Right cardiac atrium (tissue), 5 donors: Measurements from ENCODE around the gene FMN1. TPM values are rescaled to one million over a fixed set of nuclear protein-coding genes. Genes with fewer than 3 reads are reported as not detected.

ENCODE experiments used
- ATAC-seq, 2 donors: fragments of 200-7000 bp; cut with Tn5 transposase; one replicate each; pipeline versions ENCODE4 v1.8.0 to v1.9.1; 2020; ENCODE audit warnings: moderate library complexity in 2 of 2, mild to moderate bottlenecking in 1 of 2
- DNase-seq, 3 donors: peaks; one replicate each; pipeline ENCODE4 v3.0.0-alpha.2; 2020
- H3K27ac ChIP-seq: one replicate; pipeline ENCODE4 v1.5.1; 2013; ENCODE audit warnings: mild to moderate bottlenecking, low read length, control low read depth, moderate library complexity
- H3K27me3 ChIP-seq: one replicate; pipeline ENCODE4 v1.6.1; 2013; ENCODE audit not compliant: control insufficient read depth, insufficient read depth
- H3K4me1 ChIP-seq: one replicate; pipeline ENCODE4 v1.6.1; 2013; ENCODE audit warnings: low read length; ENCODE audit not compliant: control insufficient read depth, insufficient read depth
- H3K4me3 ChIP-seq: one replicate; pipeline ENCODE4 v1.5.1; 2013; ENCODE audit warnings: low read length, control low read depth
- H3K9me3 ChIP-seq: one replicate; pipeline ENCODE4 v1.6.1; 2013; ENCODE audit warnings: low read length; ENCODE audit not compliant: control insufficient read depth
- WGBS: extraction: QIAGEN DNeasy Blood & Tissue Kit; methylation state at CpG from one replicate; pipeline ENCODE4 v1.1.7; 2013; 5-methylcytosine and 5-hydroxymethylcytosine counted together
- intact Hi-C, 4 donors: fragments of 100-400 bp; cut with DNase I; formaldehyde crosslinking; loops; one replicate each; pipeline versions ENCODE4 v1.11.0 to v1.14.0; 2022 to 2023
- polyA plus RNA-seq: library from polyadenylated mRNA; stranded (reverse); fragments of 200-250 nt; gene quantifications from one replicate; pipeline ENCODE4 v1.2.3, GENCODE V29; 2013
- total RNA-seq, 4 donors: library from RNA; stranded (reverse); fragmentation: NEBNext Ultra II Directional; extraction: Animal tissue kit (Norgen Biotek cat#: 25700); gene quantifications; one replicate each; pipeline ENCODE4 v1.2.1, GENCODE V29; 2021
- donor health status: healthy with polysubstance abuse.
- donor health status: DM: no; HTN: yes; CAD: no.
- donor health status: DM: no; HTN: no; CAD: no.
- donor health status: DM: no; HTN: yes; CAD: no; lungs with severe emphysema.
- donor health status: DM: yes; HTN: yes; CAD: no.

FMN1 gene
- total and polyA plus RNA-seq, 5 donors, result 0.63 to 8.5 (median 3.5) TPM

- Histone ChIP-seq H3K4me1 (no peaks in the 10 kb centered on the region), H3K9me3 (no peaks in the 10 kb centered on the region), H3K4me3 (no peak overlapping the region), H3K27ac (no peak overlapping the region), H3K27me3 (no peaks in the 10 kb centered on the region)
- no peak for DNase-seq
- no peak for ATAC-seq
- WGBS, result 72% methylated on average over 6 of the region's 6 CpGs
- intact Hi-C loops, result loop anchor here in 2 of 4 donors (5.0 to 10.0 kb wide), 2 partner anchors 111 to 181 kb away; no protein-coding TSS in a partner anchor
These were observed 351.2 kb downstream of the FMN1 start for GRCh38 chr15:32843219-32843815.

DNA sequence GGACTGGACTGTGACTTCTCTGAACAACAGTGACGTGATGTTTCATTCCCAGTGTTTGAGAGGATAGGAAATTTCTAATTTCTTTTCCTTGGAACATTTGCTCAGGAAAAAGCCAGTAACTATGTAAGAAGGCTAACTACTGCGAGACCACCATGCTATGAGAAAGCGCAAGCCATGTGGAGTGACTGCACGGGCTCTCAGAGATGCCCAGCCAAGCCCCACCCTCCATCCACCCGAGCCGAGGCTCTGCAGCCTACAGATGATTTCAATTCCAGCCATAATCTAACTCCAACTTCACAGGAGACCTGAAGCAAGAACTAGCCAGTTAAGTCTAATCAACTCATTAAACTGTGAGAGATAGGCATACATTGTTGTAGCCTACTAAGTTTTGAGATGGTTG lies 352.4 kb downstream of the FMN1 start:
- intact Hi-C loops, result loop anchor here in 2 of 4 donors (5.0 to 10.0 kb wide), 2 partner anchors 113 to 180 kb away; no protein-coding TSS in a partner anchor
- Histone ChIP-seq H3K4me3 (no peak overlapping the region), H3K4me1 (no peaks in the 10 kb centered on the region), H3K9me3 (no peaks in the 10 kb centered on the region), H3K27me3 (no peaks in the 10 kb centered on the region), H3K27ac (no peak overlapping the region)
- ATAC-seq (no peak), DNase-seq (no peak)
- WGBS, result 64% methylated on average over 6 of the region's 6 CpGs

DNA sequence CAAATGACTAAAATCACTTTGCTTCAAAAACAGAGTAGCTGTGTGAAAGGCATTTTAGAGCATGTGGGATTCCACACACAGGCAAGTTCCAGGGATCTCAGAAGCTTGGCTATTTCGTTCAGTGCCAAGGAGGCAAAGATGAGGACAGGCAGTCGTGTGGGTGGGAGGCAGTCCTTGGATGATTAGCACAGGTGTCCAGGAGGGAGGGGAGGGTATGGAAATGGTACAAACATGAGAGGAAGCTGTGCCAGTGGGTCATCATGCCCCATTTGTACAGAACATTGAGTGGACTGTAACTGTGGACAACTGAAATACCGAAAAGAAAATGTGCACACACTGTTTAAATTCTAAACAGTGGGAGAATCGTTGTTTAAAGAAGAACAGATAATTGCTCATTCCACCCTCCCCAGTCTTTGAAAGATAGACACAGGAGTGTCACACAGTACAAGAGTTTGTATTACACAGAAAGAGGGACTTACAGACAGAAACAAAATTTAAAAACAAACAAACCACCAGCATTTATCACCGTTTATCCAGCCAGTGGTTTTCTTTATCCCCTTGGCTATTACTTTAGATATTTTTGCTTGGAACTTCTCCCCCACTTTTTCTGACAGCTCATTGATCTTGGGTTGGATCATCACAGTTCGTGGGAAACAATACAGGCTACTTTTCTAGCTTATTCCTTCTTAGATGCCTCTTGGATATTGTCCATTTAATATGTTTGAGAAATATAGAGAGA lies 353.8 kb downstream of the FMN1 start:
- 36% methylated on average over 6 of the region's 6 CpGs for WGBS
- intact Hi-C loops, result loop anchor here in 2 of 4 donors (5.0 to 10.0 kb wide), 2 partner anchors 114 to 178 kb away; no protein-coding TSS in a partner anchor
- no peak for ATAC-seq
- H3K4me1 ChIP-seq, result no peaks in the 10 kb centered on the region
- no peak overlapping the region for H3K4me3 ChIP-seq
- DNase-seq, result no peak
- H3K9me3 ChIP-seq, result no peaks in the 10 kb centered on the region
- H3K27ac ChIP-seq, result no peak overlapping the region
- no peaks in the 10 kb centered on the region for H3K27me3 ChIP-seq

- 55% methylated on average over 8 of the region's 8 CpGs for WGBS
- Histone ChIP-seq H3K4me1 (no peaks in the 10 kb centered on the region), H3K9me3 (no peaks in the 10 kb centered on the region), H3K4me3 (no peak overlapping the region), H3K27ac (no peak overlapping the region), H3K27me3 (no peaks in the 10 kb centered on the region)
- ATAC-seq (peak in 1 of 2 donors; percentile 45), DNase-seq (no peak)
- intact Hi-C loops, result no loop called here
These were observed 355.7 kb downstream of the FMN1 start for GRCh38 chr15:32838820-32839219.

DNA sequence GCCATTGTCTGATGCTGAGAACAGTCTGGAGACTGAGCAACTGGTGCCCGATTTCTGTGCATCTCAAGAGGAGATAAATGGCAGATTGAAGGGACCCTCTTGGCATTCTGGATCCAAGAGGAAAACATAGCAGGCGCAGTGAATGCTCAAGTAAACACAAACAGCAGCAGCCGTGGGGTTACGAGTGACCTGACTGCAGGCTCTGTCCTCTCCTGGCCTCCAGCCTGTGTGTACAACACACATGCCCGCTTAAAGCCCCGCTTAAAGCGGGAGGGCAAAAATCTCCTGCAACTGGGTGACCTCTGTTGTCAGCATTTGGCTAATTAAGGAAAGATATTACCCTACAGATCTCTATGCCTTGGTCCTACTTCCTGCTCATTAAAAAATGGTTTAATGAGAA lies 356.2 kb downstream of the FMN1 start:
- Histone ChIP-seq H3K27ac (no peak overlapping the region), H3K4me1 (no peaks in the 10 kb centered on the region), H3K27me3 (no peaks in the 10 kb centered on the region), H3K4me3 (no peak overlapping the region), H3K9me3 (no peaks in the 10 kb centered on the region)
- DNase-seq (no peak), ATAC-seq (no peak)
- intact Hi-C loops, result no loop called here
- 63% methylated on average over 7 of the region's 7 CpGs for WGBS

DNA sequence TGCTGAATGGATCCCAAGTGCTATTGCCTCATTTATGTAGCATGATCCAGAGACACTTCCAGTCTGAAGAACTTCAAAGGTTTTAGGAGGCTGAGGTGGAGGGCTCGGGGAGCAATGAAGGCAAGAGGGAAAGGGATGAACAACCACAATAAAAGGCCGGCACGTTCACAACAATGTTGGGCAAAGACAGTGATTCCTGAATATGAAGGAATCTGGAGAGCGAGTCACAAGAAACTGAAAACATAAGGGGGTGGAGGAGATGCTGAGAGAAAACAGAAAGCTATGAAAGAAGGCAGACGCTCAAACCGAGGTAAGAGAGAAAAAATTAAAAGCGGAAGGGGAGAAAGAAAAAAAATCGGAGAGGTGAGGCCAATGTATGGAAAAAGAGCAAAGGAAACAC lies 356.6 kb downstream of the FMN1 start:
- no peaks in the 10 kb centered on the region for H3K27me3 ChIP-seq
- no peaks in the 10 kb centered on the region for H3K4me1 ChIP-seq
- no peaks in the 10 kb centered on the region for H3K9me3 ChIP-seq
- no peak overlapping the region for H3K4me3 ChIP-seq
- intact Hi-C loops, result no loop called here
- 80% methylated on average over 8 of the region's 8 CpGs for WGBS
- no peak overlapping the region for H3K27ac ChIP-seq
- ATAC-seq, result no peak
- DNase-seq, result no peak

GRCh38 chr15:32834156-32834555 lies 360.4 kb downstream of the FMN1 start:
- DNase-seq (no peak), ATAC-seq (no peak)
- Histone ChIP-seq H3K4me1 (no peaks in the 10 kb centered on the region), H3K27ac (no peak overlapping the region), H3K27me3 (no peaks in the 10 kb centered on the region), H3K4me3 (no peak overlapping the region), H3K9me3 (no peaks in the 10 kb centered on the region)
- WGBS, result 44% methylated on average over 1 of the region's 1 CpG
- intact Hi-C loops, result no loop called here

DNA sequence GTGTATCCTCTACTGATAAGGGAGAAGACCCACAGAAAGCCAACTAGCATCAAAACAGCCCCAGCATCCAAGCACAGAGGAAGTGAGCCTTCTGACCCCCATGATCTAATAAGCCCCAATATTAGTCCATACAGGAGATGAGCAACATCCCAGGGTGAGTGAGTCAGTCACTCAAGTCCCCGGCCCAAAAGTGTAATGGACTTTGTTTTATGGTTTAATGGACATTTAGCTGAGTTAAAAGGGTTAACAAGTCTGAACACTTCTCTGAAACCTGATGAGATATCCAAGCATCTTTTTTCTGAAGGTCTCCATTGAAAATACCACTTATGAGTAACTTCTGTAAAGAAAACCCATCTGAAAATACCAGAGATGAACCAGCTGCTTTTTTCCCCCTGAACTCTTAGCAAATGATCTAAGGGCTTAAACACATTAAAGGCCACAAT lies 361.1 kb downstream of the FMN1 start:
- ATAC-seq, result no peak
- Histone ChIP-seq H3K9me3 (no peaks in the 10 kb centered on the region), H3K4me3 (no peak overlapping the region), H3K4me1 (no peaks in the 10 kb centered on the region), H3K27me3 (no peaks in the 10 kb centered on the region), H3K27ac (no peak overlapping the region)
- DNase-seq, result no peak
- intact Hi-C loops, result no loop called here
- WGBS, result 85% methylated on average over 1 of the region's 1 CpG

GRCh38 chr15:32831485-32831884 lies 363.0 kb downstream of the FMN1 start:
- intact Hi-C loops, result no loop called here
- Histone ChIP-seq H3K4me1 (no peaks in the 10 kb centered on the region), H3K4me3 (no peak overlapping the region), H3K9me3 (no peaks in the 10 kb centered on the region), H3K27ac (no peak overlapping the region), H3K27me3 (no peaks in the 10 kb centered on the region)
- 67% methylated on average over 1 of the region's 1 CpG for WGBS
- ATAC-seq (no peak), DNase-seq (no peak)

GRCh38 chr15:32830241-32830640 lies 364.3 kb downstream of the FMN1 start:
- Histone ChIP-seq H3K4me3 (no peak overlapping the region), H3K4me1 (no peaks in the 10 kb centered on the region), H3K27me3 (no peaks in the 10 kb centered on the region), H3K27ac (no peak overlapping the region), H3K9me3 (no peaks in the 10 kb centered on the region)
- ATAC-seq (no peak), DNase-seq (no peak)
- intact Hi-C loops, result no loop called here
- 61% methylated on average over 1 of the region's 1 CpG for WGBS

DNA sequence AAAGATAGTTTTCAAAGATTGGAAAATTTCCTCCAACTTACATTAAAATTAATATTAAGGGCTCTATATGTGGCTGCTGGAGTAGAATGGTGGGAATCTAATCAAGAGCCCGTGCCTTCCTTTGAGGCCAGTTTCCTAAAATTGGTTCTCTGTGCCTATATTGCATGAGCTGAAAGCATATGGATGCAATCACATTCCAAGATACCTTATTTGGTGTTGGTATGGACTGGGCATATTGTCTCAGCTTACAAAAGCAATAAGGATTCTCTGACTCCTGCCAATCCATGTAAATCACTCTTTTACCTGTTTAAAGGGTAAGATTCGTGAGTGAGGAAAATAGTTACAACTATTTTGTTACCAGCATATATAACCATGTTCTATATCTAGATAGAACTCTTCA lies 365.1 kb downstream of the FMN1 start:
- no peak overlapping the region for H3K4me3 ChIP-seq
- intact Hi-C loops, result no loop called here
- no peak for DNase-seq
- ATAC-seq, result no peak
- H3K27ac ChIP-seq, result no peak overlapping the region
- H3K4me1 ChIP-seq, result no peaks in the 10 kb centered on the region
- WGBS, result 83% methylated on average over 2 of the region's 2 CpGs
- no peaks in the 10 kb centered on the region for H3K27me3 ChIP-seq
- no peaks in the 10 kb centered on the region for H3K9me3 ChIP-seq
